ENCODE data around the gene ERLIN1. TPM values are rescaled to one million over a fixed set of nuclear protein-coding genes. Genes with fewer than 3 reads are reported as not detected.

Gene ERLIN1
- polyA plus RNA-seq, 1 donor (not counting 4 experiments of a cell fraction or from before 2014, with no cell fraction given), result 45.6 TPM

DNA sequence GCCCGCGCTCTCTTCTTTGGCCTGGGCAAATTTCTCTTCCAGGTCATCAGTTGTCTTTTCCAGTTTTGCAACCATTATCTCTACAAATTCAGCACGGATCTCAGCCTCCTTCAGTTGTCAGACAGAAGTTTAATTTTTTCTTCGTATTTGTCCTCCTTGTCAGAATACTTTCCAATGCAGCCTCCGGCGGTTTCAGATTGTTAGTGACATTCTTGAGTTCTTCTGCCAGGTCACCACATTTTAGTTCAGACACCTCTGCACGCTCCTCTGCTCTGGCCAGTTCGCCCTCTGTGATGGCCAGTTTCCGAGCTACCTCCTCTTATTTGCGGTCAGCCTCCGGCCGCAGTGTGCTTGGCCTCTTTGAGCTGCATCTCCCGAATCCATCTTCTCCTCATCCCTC, 71.4 kb downstream of the ERLIN1 start:
- H3K4me1 ChIP-seq (ENCODE audit: control insufficient read depth, extremely low read depth, insufficient read depth, low read length), result no peaks in the 10 kb centered on the region
- no peak overlapping the region for H3K4me3 ChIP-seq (ENCODE audit: control insufficient read depth in 2 of 3, extremely low read depth in 1 of 3, insufficient read depth in 2 of 3, low read depth in 1 of 3, low read length in 3 of 3)
- H3K9ac ChIP-seq (ENCODE audit: control insufficient read depth, extremely low read depth, insufficient read depth, low read length), result no peak overlapping the region
- dilution Hi-C loops (cut with MboI; ENCODE audit: extremely low pct_ligation_motif_present, low sequenced_read_pairs), result no loop called here
- no peaks in the 10 kb centered on the region for H3K9me1 ChIP-seq (ENCODE audit: control insufficient read depth, extremely low read depth, insufficient read depth, low read length)
- peaks cover 7% of the 10 kb centered on the region for H3K27me3 ChIP-seq (ENCODE audit: control insufficient read depth, extremely low read depth, insufficient read depth, low read length)
- no peak for TF ChIP-seq EZH2 (IDR thresholded peaks at IDR 0.05; ENCODE audit: low read length)
- TF ChIP-seq, protein P1, sequence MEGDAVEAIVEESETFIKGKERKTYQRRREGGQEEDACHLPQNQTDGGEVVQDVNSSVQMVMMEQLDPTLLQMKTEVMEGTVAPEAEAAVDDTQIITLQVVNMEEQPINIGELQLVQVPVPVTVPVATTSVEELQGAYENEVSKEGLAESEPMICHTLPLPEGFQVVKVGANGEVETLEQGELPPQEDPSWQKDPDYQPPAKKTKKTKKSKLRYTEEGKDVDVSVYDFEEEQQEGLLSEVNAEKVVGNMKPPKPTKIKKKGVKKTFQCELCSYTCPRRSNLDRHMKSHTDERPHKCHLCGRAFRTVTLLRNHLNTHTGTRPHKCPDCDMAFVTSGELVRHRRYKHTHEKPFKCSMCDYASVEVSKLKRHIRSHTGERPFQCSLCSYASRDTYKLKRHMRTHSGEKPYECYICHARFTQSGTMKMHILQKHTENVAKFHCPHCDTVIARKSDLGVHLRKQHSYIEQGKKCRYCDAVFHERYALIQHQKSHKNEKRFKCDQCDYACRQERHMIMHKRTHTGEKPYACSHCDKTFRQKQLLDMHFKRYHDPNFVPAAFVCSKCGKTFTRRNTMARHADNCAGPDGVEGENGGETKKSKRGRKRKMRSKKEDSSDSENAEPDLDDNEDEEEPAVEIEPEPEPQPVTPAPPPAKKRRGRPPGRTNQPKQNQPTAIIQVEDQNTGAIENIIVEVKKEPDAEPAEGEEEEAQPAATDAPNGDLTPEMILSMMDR (optimal IDR thresholded peaks at IDR 0.05 in 1 of 3, IDR thresholded peaks at IDR 0.05 in 1 of 3, conservative IDR thresholded peaks at IDR 0.05 in 1 of 3; ENCODE audit: extremely low read depth in 1 of 3, insufficient read depth in 2 of 3, low read length in 3 of 3), result no peak
- H3K4me2 ChIP-seq (ENCODE audit: control insufficient read depth, extremely low read depth, insufficient read depth, low read depth, low read length), result no peak overlapping the region
- H3K27ac ChIP-seq (ENCODE audit: control insufficient read depth, insufficient read depth, low read length), result no peak overlapping the region
- DNase-seq (ENCODE audit: low read depth, low spot score) (no peak), FAIRE-seq (no peak)
- no peak overlapping the region for H2AFZ ChIP-seq (ENCODE audit: control insufficient read depth, low read length)
- no peaks in the 10 kb centered on the region for H4K20me1 ChIP-seq (ENCODE audit: control insufficient read depth, extremely low read depth, insufficient read depth, low read length)
- no peaks in the 10 kb centered on the region for H3K79me2 ChIP-seq (ENCODE audit: control insufficient read depth, insufficient read depth, low read length)
- no peaks in the 10 kb centered on the region for H3K9me3 ChIP-seq (ENCODE audit: control insufficient read depth, low read depth, low read length)
- no peaks in the 10 kb centered on the region for H3K36me3 ChIP-seq (ENCODE audit: control insufficient read depth in 2 of 2, extremely low read depth in 1 of 2, insufficient read depth in 2 of 2, low read length in 2 of 2)

GRCh38 chr10:100109670-100110069, 76.2 kb downstream of the ERLIN1 start:
- Histone ChIP-seq H3K4me3 (ENCODE audit: control insufficient read depth in 2 of 3, extremely low read depth in 1 of 3, insufficient read depth in 2 of 3, low read depth in 1 of 3, low read length in 3 of 3) (no peak overlapping the region), H3K4me2 (ENCODE audit: control insufficient read depth, extremely low read depth, insufficient read depth, low read depth, low read length) (no peak overlapping the region), H3K36me3 (ENCODE audit: control insufficient read depth in 2 of 2, extremely low read depth in 1 of 2, insufficient read depth in 2 of 2, low read length in 2 of 2) (no peaks in the 10 kb centered on the region), H3K9ac (ENCODE audit: control insufficient read depth, extremely low read depth, insufficient read depth, low read length) (no peak overlapping the region), H3K9me3 (ENCODE audit: control insufficient read depth, low read depth, low read length) (no peaks in the 10 kb centered on the region), H4K20me1 (ENCODE audit: control insufficient read depth, extremely low read depth, insufficient read depth, low read length) (no peaks in the 10 kb centered on the region), H3K9me1 (ENCODE audit: control insufficient read depth, extremely low read depth, insufficient read depth, low read length) (no peaks in the 10 kb centered on the region), H2AFZ (ENCODE audit: control insufficient read depth, low read length) (no peak overlapping the region), H3K27me3 (ENCODE audit: control insufficient read depth, extremely low read depth, insufficient read depth, low read length) (peaks cover 4% of the 10 kb centered on the region), H3K27ac (ENCODE audit: control insufficient read depth, insufficient read depth, low read length) (no peak overlapping the region), H3K4me1 (ENCODE audit: control insufficient read depth, extremely low read depth, insufficient read depth, low read length) (no peaks in the 10 kb centered on the region), H3K79me2 (ENCODE audit: control insufficient read depth, insufficient read depth, low read length) (no peaks in the 10 kb centered on the region)
- FAIRE-seq, result no peak
- no peak for TF ChIP-seq EZH2 (IDR thresholded peaks at IDR 0.05; ENCODE audit: low read length)
- TF ChIP-seq, protein P1 (optimal IDR thresholded peaks at IDR 0.05 in 1 of 3, IDR thresholded peaks at IDR 0.05 in 1 of 3, conservative IDR thresholded peaks at IDR 0.05 in 1 of 3; ENCODE audit: extremely low read depth in 1 of 3, insufficient read depth in 2 of 3, low read length in 3 of 3), result no peak
- DNase-seq (ENCODE audit: low read depth, low spot score), result no peak
- dilution Hi-C loops (cut with MboI; ENCODE audit: extremely low pct_ligation_motif_present, low sequenced_read_pairs), result no loop called here

Measured in keratinocyte (primary cell).